HG03175 (cell line): ENCODE measurements around the gene AMN.
"Not testable (repeated sequence)": the region's sequence is repeated elsewhere in the genome, so short reads cannot be mapped to it uniquely, and the experiment has no call there.

Source experiments
- ATAC-seq: cut with Tn5 transposase; IDR thresholded peaks from one replicate; pipeline ENCODE4 v1.9.1; 2021; ENCODE audit warnings: mild to moderate bottlenecking, moderate library complexity; ENCODE audit not compliant: unreplicated experiment

The AMN gene

GRCh38 chr14:102922490-102923200, at the start of gene AMN:
Gene AMN (plus strand): TSS chr14:102922663. CDS start chr14:102922689, 26 bp downstream.
- no peak for ATAC-seq

- no peak for ATAC-seq
These were observed 49.3 kb upstream of the AMN start for GRCh38 chr14:102873131-102873530.

DNA sequence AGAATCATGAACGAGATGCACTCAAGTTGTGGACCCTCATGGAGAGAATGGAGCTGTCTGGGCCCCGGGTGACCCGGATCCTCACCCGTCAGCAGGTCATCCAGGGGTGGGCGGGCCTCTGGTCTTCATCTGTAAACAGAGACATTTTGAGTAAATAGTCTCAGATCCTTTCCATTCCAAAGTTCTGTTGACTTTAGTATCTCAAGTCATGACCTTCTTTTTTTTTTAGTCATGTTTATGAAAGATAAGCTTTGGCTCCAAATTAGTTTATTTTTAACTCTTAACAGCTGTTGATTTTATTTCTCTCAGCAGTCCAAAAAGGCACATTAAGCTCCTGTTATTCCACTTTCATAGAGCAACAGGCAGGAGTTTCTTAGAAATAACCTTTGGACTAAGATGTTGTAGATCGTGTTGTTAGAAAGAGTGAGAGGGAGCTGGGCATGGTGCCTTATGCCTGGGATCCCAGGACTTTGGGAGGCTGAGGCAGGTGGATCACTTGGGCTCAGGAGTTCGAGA, 48.9 kb upstream of the AMN start:
- ATAC-seq = no peak

GRCh38 chr14:102875652-102876051, 46.8 kb upstream of the AMN start:
- no peak for ATAC-seq

DNA sequence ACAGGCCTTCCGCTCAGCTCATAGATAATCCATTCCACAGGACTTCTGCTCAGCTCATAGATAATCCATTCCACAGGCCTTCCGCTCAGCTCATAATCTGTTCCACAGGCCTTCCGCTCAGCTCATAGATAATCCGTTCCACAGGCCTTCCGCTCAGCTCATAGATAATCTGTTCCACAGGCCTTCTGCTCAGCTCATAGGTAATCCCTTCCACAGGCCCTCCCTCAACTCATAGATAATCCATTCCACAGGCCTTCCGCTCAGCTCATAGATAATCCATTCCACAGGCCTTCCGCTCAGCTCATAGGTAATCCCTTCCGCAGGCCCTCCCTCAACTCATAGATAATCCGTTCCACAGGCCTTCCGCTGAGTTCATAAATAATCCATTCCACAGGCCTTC, 45.0 kb upstream of the AMN start:
- not testable (repeated sequence) for ATAC-seq

GRCh38 chr14:102878174-102878969, 44.1 kb upstream of the AMN start:
- ATAC-seq = no peak

DNA sequence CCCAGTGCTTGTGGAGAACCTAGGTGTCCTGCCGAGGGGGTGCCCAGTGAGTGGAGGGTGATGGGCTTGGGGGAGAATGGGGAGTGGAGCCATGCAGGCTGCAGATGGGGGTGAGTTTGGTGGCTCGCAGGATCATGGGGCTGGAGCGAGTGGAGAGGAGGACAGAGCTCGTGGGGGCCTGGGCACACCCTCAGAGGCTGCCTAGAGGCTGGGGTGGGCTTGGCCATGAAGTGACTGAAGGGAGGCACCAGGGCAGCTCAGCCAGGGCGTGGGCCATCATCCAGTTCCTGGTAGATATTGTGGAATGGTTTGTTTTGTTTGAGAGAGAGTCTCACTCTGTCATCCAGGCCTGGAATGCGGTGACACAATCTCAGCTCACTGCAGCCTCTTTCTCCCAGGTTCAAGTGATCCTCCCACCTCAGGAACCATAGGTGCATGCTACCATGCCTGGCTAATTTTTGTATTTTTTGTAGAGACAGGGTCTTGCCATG, 43.4 kb upstream of the AMN start:
- no peak for ATAC-seq

DNA sequence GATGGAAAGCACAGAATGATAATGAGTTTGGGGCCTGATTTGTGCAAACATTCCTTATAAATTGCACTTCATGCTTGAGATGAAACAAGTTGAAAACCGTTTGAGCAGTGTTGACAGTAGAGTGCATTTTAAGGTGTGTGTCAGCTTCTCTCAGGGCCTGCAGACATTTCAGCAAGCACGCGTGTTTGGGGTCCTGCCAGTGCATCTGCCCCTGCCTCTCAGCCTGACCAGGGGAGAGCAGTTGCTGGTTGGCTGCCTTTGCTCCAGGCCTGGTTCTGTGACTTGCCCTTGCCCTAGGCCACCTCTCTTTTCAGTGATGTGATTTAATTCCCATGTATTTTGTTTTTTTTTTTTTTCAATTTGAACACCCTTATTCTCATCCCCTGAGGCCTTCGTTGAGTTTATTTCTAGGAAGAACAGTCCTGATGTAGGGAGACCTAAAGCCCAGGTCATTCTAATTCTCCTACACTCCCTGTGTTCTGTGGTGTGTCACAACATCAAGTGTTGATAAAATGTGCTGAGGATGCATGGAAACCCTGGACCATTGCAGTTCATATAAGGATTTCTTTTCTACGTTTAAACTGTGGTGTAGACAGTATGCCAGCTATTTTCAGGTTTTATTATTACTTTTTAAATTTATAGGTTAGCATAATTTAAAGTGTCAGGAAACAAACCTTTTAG, 40.1 kb upstream of the AMN start:
- ATAC-seq = no peak

- ATAC-seq = no peak
These were observed 39.3 kb upstream of the AMN start for GRCh38 chr14:102883089-102883541.

DNA sequence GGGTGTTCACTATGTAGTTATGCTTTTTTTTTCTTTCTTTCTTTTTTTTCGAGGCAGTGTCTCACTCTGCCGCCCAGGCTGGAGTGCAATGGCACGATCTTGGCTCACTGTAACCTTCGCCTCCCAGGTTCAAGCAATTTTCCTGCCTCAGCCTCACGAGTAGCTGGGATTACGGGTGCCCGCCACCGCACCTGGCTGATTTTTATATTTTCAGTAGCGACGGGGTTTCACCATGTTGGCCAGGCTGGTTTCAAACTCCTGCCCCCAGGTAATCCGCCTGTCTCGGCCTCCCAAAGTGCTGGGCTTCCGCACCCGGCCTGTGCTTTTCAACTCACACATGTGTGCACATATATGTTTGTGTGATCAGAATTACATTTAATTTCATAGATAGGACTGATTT, 38.9 kb upstream of the AMN start:
- ATAC-seq = no peak

DNA sequence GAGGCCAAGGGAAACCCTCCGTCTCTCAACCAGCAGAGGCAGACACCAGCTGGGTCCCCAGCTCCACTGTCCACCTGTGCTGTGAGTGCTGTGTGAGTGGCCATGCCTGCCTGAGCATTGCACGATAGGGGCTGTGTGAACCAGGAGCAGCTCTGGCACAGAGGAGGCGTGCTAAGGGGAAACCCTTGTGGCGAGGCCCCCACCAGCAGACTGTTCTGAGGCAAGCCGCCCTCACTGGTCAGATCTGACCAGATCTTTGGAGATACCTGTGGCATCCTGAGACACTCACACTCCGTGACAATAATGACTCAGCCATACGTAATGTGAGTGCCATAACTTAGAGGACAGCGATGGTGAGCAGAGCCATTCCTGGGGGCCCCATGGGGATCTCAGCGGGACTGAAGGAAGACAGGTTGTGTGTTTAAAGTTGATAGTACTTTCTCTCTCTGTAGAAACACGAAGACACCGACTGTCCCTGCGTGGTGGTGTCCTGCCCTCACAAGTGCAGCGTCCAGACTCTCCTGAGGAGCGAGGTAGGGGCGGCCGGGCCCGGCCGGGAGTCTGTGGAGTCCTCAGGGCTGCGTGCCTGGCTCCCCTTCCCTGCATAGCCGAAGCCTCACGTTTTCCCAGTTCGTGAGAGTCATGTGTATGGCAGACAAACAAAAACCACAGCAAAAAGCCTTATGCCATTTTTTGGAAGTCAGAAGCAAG, 36.6 kb upstream of the AMN start:
- ATAC-seq = no peak

DNA sequence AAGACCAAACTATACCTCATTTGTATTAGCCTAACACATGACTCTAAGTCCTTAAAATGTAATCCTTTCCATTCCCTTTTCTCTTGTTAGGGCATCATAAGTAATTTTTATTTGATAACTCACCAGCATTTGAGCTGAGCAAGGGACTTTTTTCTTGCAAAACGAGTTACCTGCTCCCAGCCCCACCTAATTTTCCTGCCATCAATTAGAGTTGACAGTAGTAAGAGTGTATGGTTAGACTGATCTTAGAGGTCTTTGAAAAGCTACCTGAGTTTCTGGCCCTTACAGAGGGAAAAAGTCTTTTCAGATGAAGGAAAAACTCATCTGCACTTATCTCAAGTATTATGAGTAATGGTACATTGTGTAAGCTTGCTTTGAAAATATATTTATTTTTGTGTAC, 33.7 kb upstream of the AMN start:
- no peak for ATAC-seq

GRCh38 chr14:102889615-102890014, 32.8 kb upstream of the AMN start:
- ATAC-seq = no peak

DNA sequence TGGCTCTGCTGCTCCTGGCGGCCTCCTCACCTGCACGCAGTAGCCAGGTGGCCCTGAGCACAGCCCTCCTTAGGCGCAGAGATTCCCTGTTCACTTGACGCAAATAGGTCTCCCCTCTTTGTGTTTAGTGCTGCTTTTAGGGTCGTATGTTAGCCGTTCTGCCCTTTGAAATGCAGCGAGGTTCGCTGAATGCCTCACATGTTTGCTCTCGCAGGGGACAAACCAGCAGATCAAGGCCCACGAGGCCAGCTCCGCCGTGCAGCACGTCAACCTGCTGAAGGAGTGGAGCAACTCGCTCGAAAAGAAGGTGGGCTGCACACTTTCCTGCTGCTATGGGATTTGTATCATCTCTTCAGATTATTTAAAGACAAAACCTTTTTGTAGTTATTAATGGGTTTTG, 31.4 kb upstream of the AMN start:
- ATAC-seq = no peak

DNA sequence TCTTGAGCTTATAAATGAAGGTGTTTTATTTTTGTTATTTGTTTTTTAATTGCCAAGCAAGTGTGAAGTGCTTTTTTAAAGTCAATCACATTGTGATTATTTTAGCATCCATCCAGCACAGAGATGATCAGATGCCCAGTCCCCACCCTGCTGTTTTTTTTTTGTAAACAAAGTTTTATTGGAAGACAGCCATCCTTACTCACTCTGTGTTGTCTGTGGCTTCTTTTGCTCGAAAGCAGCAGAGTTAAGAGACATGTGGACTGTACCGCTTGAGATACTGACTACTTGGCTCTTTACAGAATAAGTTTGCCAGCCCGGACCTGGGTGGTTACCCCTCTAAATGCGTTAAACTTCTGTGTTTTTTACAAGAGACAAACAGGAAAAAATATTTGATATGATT, 30.9 kb upstream of the AMN start:
- ATAC-seq = no peak

- ATAC-seq = no peak
These were observed 29.8 kb upstream of the AMN start for GRCh38 chr14:102892651-102893050.

DNA sequence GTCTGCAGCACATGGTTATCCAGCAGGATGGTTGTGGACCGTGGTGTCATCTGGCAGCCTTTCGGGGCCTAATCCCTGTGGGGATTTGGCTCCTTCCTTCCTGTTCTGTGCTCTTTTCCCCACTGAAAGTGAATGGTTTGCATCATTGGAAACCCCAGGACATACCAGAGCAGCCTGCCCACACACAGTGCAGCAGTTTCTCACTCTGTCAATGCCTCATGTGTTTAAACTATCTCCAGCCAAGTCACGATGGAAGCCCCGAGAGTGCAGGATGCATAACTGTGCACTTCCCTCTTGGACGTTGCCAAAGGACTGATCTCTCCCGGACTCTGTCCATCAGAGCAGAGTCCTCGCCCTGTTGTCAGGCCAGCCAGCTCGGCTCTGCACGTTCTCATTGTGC, 29.0 kb upstream of the AMN start:
- ATAC-seq = no peak

GRCh38 chr14:102896735-102897134, 25.7 kb upstream of the AMN start:
- ATAC-seq = not testable (repeated sequence)

DNA sequence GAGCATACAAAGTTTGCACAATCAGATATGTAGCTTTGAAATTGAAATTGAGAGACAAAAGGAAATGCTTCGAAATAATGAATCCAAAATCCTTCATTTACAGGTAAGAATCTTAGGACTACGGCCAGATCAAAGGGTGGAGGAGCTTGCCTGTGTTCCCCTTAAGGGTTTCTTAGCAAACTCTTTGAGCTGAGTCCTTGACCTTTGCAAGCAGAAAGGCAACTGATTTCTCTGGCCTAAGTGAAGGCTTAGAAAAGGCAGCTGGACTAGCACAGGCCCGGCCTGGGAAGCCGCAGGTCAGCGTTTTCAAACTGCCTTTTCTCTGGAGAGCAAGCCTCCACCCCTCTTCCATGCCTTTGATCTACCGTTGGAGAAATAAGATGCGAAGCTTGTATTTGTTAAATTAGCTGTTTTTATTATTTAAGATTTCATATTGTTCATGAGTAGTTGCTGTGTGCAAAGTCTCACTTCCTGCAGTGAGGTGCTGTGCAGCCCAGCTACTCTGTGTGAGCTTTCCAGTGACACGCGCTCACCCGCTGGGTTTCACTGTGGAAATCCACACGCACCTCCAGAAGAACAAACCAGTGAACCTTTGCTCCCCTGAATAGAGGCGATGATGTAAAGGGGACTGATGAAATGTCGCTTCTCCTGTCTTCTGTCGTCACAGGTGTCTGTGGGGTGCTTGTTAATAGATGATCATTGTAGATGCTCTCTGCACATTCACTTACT, 25.0 kb upstream of the AMN start:
- no peak for ATAC-seq

DNA sequence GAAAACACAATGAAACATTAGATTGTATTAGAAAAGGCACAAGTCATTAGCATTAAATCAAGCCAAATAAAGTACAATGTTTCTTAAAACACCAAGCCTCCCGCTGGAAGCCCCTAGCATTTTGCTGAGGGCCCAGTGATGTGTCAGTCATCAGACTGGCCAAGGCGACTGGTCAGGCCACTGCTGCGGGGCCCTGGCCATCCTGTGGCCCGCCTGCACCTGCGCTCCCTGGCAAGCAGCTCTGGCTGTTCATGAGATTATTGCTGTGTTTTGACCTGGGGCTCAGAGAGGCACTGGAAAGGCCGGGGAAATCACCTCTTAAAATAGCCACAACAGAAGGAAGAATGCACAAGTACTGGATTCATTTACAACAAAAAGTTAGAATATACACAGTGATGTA, 24.2 kb upstream of the AMN start:
- no peak for ATAC-seq
